Activated naive CD4-positive, alpha-beta T cell treated with anti-CD3 and anti-CD28 coated beads, Interleukin-2, amount 50 U/mL, for 24 hours (primary cell): Measurements from ENCODE around the gene RSPH1.

Experiments
- H3K27ac Mint-ChIP-seq: one replicate; pipeline ENCODE4 v1.8.0; 2021; ENCODE audit warnings: mild to moderate bottlenecking, mixed read lengths
- H3K27me3 Mint-ChIP-seq: one replicate; pipeline ENCODE4 v1.8.0; 2021; ENCODE audit warnings: mixed read lengths
- H3K36me3 Mint-ChIP-seq: one replicate; pipeline ENCODE4 v1.8.0; 2021; ENCODE audit warnings: mixed read lengths
- H3K4me1 Mint-ChIP-seq: one replicate; pipeline ENCODE4 v1.8.0; 2021; ENCODE audit warnings: mixed read lengths
- H3K4me3 Mint-ChIP-seq: one replicate; pipeline ENCODE4 v1.8.0; 2021; ENCODE audit warnings: mild to moderate bottlenecking, mixed read lengths
- H3K9me3 Mint-ChIP-seq: one replicate; pipeline ENCODE4 v1.8.0; 2021; ENCODE audit warnings: mixed read lengths

RSPH1 gene

DNA sequence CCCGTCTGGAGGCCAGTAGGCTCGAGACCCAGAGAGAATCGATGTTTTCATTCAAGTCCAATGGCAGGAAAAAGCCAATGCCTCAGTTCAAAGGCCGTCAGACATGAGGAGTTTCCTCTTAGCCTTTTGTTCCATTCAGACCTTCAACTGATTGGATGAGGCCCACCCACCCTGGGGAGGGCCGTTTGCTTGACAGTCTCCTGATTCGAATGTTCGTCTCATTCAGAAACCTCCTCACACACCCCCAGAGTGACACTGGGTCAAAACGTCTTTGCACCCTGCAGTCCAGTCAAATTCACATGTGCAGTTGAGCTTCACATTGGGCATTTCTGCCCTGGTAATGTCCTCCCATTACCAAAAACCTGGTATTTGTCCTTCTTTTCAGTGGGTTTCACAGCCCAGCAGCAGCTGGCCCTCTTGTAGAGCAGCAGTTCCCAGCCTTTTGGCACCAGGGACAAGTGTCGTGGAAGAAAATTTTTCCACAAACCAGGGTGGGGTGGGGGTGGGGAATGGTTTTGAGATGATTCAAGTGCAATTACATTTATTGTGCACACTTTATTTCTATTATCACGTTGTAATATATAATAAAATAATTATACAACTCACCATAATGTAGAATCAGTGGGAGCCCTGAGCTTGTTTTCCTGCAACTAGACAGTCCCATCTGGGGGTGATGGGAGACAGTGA lies 40.1 kb downstream of the RSPH1 start:
- Mint-ChIP-seq H3K36me3 (no peaks in the 10 kb centered on the region), H3K27ac (no peak overlapping the region), H3K27me3 (no peaks in the 10 kb centered on the region)

DNA sequence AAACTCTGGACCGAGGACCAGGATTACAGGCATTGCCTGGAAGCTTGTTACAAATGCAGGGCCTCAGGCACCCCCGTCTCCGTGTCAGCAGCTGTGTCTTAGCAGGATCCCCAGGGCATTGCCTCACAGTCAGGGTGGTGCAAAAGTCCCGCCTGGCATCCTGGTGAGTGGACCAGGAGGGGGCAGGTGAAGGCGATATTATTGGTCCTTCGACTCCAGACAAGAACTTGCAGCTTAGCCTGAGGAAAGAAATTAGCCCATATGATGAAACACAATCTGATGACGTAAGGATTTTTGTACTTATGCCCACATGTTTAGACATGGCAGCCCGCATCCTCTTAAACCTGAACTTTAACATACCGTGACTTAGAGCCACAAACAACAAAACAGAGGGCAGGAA lies 40.8 kb downstream of the RSPH1 start:
- Mint-ChIP-seq H3K36me3 (no peaks in the 10 kb centered on the region), H3K27ac (no peak overlapping the region), H3K4me1 (peaks cover 34% of the 10 kb centered on the region), H3K27me3 (no peaks in the 10 kb centered on the region), H3K9me3 (no peaks in the 10 kb centered on the region), H3K4me3 (no peak overlapping the region)

More for the DNA sequence above, 40.1 kb downstream of the RSPH1 start:
- H3K4me3 Mint-ChIP-seq: no peak overlapping the region
- no peaks in the 10 kb centered on the region for H3K9me3 Mint-ChIP-seq
- peaks cover 34% of the 10 kb centered on the region for H3K4me1 Mint-ChIP-seq

DNA sequence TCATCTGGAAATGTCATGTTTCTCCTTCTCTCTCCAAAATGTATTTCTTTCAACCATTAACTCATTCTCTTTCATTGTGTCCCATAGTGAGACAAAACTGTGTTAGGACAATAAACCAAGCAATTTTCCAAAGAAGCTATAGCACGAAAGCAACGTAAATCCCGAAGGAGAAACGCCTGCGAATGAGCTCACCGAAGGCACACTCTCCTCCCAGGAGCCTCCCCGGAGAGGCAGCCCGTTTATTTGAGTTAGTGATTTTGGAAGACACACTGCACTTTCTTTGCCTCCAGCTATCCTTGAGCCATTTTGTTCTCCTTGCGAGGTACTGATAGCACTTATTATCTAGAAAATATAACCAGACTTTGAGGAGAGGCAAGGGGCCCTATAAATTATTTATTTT lies 41.2 kb downstream of the RSPH1 start:
- no peak overlapping the region for H3K27ac Mint-ChIP-seq
- H3K36me3 Mint-ChIP-seq: no peaks in the 10 kb centered on the region
- no peaks in the 10 kb centered on the region for H3K27me3 Mint-ChIP-seq
- no peak overlapping the region for H3K4me3 Mint-ChIP-seq
- H3K4me1 Mint-ChIP-seq: peaks cover 34% of the 10 kb centered on the region
- H3K9me3 Mint-ChIP-seq: no peaks in the 10 kb centered on the region

DNA sequence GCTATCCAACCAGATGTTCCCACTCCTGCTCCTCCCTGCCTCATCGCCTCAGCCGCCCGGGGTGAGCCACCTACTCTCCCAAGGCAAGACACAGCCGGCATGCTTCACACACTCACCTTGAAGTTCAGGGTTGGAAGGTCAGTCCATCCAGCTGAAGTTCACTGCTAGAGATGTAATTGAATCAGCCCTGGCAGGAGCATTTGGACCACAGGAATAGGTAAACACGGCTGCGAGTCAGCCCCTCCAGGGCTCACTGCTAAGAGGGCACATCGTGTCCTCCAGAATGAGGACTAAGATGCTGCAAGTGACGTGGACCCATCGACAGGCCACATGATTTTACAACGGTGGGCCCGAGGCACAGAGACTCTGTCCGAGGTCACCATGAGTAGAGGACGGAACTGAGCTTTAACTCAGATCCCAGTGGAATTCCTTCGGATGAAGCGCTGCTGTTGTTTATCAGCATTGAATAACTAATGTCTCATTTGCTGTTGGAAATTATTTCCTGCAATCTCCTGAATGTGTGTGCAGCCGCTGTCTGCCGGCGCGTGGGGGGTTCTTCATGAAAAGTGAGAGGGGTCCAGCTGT lies 41.9 kb downstream of the RSPH1 start:
- Mint-ChIP-seq H3K27ac (no peak overlapping the region), H3K4me3 (no peak overlapping the region), H3K36me3 (no peaks in the 10 kb centered on the region), H3K4me1 (peaks cover 40% of the 10 kb centered on the region), H3K9me3 (no peaks in the 10 kb centered on the region), H3K27me3 (no peaks in the 10 kb centered on the region)

DNA sequence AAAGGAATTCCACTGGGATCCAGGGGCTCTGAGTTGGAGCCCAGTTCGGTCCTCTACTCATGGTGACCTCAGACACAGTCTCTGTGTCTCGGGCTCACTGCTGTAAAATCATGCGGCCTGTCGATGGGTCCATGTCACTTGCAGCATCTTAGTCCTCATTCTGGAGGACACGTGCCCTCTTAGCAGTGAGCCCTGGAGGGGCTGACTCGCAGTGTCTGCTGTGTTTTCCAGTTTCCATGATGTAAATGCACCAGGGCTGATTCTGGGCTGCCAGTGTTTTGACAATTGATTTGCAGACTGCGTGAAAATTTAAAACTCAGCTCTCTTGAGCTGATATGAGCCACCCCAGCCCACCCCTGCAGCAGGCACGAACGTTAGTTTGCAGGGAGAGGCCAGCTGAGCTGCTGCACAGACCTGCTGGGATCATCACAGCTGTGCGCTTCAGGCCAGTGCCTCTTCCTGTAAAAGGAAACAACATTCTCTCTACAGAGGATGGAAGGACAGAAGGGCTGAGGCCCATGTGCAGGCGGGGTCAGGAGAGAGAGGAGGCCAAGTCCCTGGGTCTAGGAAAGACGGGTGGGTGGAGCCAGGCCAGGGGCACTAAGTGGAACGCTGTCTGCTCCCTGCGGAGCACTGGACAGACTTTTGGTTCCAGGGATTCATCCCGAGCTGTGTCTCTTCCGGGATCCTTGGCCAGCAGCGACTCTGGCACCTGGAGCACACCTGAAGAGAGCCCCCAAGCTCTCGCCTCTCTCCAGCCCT lies 42.6 kb downstream of the RSPH1 start:
- Mint-ChIP-seq H3K4me1 (peaks cover 41% of the 10 kb centered on the region), H3K27ac (peak overlapping the region; percentile 60), H3K36me3 (no peaks in the 10 kb centered on the region), H3K4me3 (no peak overlapping the region), H3K9me3 (no peaks in the 10 kb centered on the region), H3K27me3 (no peaks in the 10 kb centered on the region)

DNA sequence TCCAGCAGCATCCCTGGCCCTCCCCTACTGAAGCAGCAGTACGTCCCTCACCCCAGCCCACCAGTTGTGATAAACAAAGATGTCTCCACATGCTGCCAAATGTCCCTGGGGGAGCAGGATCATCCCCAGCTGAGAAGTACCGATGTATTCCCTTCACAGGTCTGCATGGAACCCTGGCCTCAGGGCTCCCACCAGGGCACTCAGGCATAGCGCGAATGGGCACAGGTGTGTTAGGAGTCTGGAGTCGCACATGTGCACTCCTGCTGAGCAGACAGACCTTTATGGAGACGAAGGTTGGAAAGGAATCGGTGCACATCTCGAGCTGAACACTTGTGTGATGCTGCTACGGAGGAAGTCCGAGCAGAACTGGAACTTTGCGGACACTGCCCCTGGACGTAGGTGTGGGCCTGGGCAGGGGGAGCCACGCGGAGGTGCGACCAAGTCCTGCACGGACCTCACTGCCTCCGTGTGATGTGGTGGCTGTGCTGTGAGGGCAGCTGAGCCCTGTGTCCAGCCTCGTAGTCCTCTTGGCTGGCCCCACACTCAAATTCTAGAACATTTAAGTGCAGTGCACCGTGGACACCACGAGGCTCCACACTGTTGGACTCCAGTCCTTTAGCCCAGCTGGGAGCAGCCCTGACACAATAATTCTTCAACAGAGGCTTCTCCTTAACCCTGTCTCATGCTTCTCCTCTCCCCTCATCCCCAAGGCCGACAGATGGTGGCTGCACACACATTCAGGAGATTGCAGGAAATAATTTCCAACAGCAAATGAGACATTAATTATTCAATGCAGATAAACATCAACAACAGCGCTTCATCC lies 43.4 kb downstream of the RSPH1 start:
- Mint-ChIP-seq H3K27ac (no peak overlapping the region), H3K4me3 (no peak overlapping the region), H3K4me1 (peaks cover 48% of the 10 kb centered on the region), H3K27me3 (no peaks in the 10 kb centered on the region), H3K36me3 (peaks cover 4% of the 10 kb centered on the region), H3K9me3 (no peaks in the 10 kb centered on the region)

DNA sequence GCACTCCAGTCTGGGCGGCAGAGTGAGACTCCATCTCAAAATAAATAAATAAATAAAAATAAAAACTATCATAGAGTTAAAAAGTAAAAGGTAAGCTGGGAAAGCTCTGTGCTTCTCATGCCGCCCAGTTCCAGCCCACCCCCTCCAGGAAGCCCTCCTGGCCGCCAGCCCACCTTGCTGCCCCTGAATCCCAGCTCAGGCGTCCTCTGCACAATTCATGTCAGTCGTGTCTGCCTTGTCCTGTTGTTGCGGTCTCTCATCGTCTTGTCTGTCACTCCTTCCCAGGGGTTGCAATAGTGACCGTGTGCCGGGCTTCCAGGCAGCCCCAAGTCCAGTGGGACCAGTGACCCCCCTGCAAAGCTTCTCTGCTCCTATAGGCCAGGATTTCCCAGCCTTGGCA lies 44.1 kb downstream of the RSPH1 start:
- H3K4me1 Mint-ChIP-seq: peaks cover 45% of the 10 kb centered on the region
- H3K9me3 Mint-ChIP-seq: no peaks in the 10 kb centered on the region
- H3K27me3 Mint-ChIP-seq: no peaks in the 10 kb centered on the region
- peak overlapping the region; percentile 74 for H3K27ac Mint-ChIP-seq
- H3K4me3 Mint-ChIP-seq: no peak overlapping the region
- H3K36me3 Mint-ChIP-seq: peaks cover 4% of the 10 kb centered on the region

DNA sequence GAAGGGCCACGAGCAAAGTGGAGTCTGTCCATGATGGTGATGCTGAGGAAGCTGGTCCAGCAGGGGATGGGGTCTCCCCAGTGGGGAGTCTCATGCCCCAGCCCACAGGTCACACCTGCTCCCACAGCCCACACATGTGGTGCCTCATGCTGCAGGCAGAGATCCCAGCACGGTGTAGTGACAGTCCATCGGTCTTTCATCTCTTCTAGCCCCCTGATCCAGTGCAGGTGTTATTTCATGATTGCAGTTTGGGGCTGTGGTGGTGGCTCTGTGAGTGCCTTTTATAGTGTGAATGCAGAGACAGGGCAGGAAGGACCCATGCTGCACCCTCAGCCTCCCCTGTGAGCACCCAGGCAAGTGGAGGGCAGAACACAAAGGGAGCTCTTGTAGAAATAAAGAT lies 47.3 kb downstream of the RSPH1 start:
- no peaks in the 10 kb centered on the region for H3K27me3 Mint-ChIP-seq
- H3K27ac Mint-ChIP-seq: no peak overlapping the region
- no peaks in the 10 kb centered on the region for H3K9me3 Mint-ChIP-seq
- H3K4me3 Mint-ChIP-seq: no peak overlapping the region
- H3K4me1 Mint-ChIP-seq: peaks cover 43% of the 10 kb centered on the region
- H3K36me3 Mint-ChIP-seq: peaks cover 13% of the 10 kb centered on the region

GRCh38 chr21:42447732-42448131 lies 48.3 kb downstream of the RSPH1 start:
- Mint-ChIP-seq H3K27ac (no peak overlapping the region), H3K36me3 (peaks cover 13% of the 10 kb centered on the region), H3K4me3 (no peak overlapping the region), H3K27me3 (no peaks in the 10 kb centered on the region), H3K4me1 (peaks cover 41% of the 10 kb centered on the region), H3K9me3 (no peaks in the 10 kb centered on the region)

DNA sequence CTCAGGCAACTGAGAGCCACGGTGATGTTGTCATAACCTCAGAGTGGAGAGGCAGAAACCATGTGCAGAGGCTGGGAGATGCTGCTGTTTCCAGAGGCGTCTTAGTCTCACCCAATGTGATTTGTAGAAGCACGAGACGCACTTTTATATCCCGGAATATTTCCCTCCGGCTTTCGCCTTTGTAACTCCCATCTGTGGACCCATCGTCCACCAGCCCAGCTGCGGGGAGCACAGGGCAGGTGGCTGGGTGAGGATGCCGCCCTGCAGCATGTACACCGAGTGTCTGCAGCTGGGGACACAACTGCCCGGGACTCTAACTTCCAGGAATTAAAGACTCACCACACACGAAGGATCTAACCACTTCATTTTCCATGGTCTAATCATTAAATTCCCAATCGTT lies 48.8 kb downstream of the RSPH1 start:
- Mint-ChIP-seq H3K4me3 (no peak overlapping the region), H3K36me3 (peaks cover 13% of the 10 kb centered on the region), H3K27ac (no peak overlapping the region), H3K27me3 (no peaks in the 10 kb centered on the region), H3K4me1 (peaks cover 41% of the 10 kb centered on the region), H3K9me3 (no peaks in the 10 kb centered on the region)

- Mint-ChIP-seq H3K9me3 (no peaks in the 10 kb centered on the region), H3K4me3 (no peak overlapping the region), H3K4me1 (peaks cover 41% of the 10 kb centered on the region), H3K27me3 (no peaks in the 10 kb centered on the region), H3K27ac (peak overlapping the region; percentile 17), H3K36me3 (peaks cover 16% of the 10 kb centered on the region)
Observed at GRCh38 chr21:42446531-42446930, 49.5 kb downstream of the RSPH1 start.

DNA sequence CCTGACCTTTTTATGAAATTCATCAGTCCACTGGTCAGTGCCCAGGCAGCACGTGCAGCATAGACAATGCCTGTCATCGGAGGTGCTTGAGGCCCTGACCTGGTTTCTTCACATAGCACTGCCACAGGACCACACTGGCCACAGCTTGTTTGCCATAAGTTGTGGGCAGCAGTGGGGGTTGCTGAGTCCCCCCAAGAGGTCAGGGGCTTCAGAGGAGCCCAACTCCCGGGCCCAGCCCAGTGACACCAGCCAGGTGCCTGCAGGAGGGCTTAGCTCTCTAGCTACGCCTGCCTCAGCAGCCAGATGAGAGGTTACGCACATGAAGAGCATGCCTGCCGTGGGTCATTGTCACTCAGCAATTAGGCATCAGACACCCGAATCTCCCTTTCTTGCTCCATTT lies 50.7 kb downstream of the RSPH1 start:
- Mint-ChIP-seq H3K4me3 (no peak overlapping the region), H3K4me1 (peaks cover 44% of the 10 kb centered on the region)

DNA sequence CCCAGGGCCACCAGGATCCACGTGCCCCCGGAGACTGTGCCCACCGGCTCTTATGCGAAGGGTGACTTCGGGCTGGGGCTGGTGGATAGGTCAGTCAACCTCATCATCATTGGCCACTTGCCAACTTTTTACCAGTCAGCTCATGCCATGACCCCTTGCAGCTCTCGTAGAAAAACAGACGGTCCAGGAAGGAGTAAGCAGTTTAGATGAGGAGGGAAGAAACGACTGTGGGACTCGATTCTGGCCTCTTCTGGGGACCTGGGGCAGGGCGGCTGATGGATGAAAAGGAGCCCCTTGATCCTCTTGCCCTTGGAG lies 51.3 kb downstream of the RSPH1 start:
- Mint-ChIP-seq H3K27me3 (no peaks in the 10 kb centered on the region), H3K27ac (no peak overlapping the region), H3K36me3 (peaks cover 24% of the 10 kb centered on the region), H3K9me3 (no peaks in the 10 kb centered on the region), H3K4me3 (no peak overlapping the region), H3K4me1 (peaks cover 43% of the 10 kb centered on the region)

More for the DNA sequence above, 50.7 kb downstream of the RSPH1 start:
- Mint-ChIP-seq H3K36me3 (peaks cover 24% of the 10 kb centered on the region), H3K27ac (no peak overlapping the region), H3K27me3 (no peaks in the 10 kb centered on the region), H3K9me3 (no peaks in the 10 kb centered on the region)

- peaks cover 44% of the 10 kb centered on the region for H3K4me1 Mint-ChIP-seq
Observed at GRCh38 chr21:42443876-42444744, 51.9 kb downstream of the RSPH1 start.

More at GRCh38 chr21:42443876-42444744, 51.9 kb downstream of the RSPH1 start:
- Mint-ChIP-seq H3K36me3 (peaks cover 25% of the 10 kb centered on the region), H3K27me3 (no peaks in the 10 kb centered on the region), H3K4me3 (no peak overlapping the region), H3K9me3 (no peaks in the 10 kb centered on the region), H3K27ac (peak overlapping the region; percentile 81)
